GM12878 (cell line): ENCODE results near the gene KCNN1. TPM values are rescaled to one million over a fixed set of nuclear protein-coding genes. Genes with fewer than 3 reads are reported as not detected.
"Not testable (repeated sequence)": the region's sequence is repeated elsewhere in the genome, so short reads cannot be mapped to it uniquely, and the experiment has no call there.

ENCODE experiments used
- ATAC-seq: fragments of 200-7000 bp; cut with Tn5 transposase; 3 replicates; pipeline ENCODE4 v1.9.1; 2020; ENCODE audit warnings: mild to moderate bottlenecking, moderate library complexity
- BruUV-seq: library from RNA; stranded (reverse); fragments of 400-500 nt; replicated peaks from 2 replicates; lab custom pipeline; 2021; lab: Mats Ljungman, UMichigan
- CTCF ChIA-PET: fragments of 300-600 bp; sonication (Branson Sonifier 250); formaldehyde crosslinking; extraction: SDS; loops from one replicate; lab custom pipeline; 2021; ENCODE audit warnings: inconsistent platforms; lab: Yijun Ruan, JAX
- POLR2A ChIA-PET: fragments of 350-600 bp; formaldehyde crosslinking; extraction: SDS; loops from one replicate; lab custom pipeline; 2021; ENCODE audit warnings: inconsistent platforms; lab: Charles Lee
- RAD21 ChIA-PET: fragments of 300-600 bp; sonication (Branson Sonifier 250); formaldehyde crosslinking; loops from one replicate; lab custom pipeline; 2023; ENCODE audit warnings: antibody characterized with exemption; ENCODE audit not compliant: unreplicated experiment; lab: Charles Lee
- SMC1A ChIA-PET: fragments of 300-600 bp; sonication (Branson Sonifier 250); formaldehyde crosslinking; loops from one replicate; lab custom pipeline; 2023; ENCODE audit not compliant: unreplicated experiment, uncharacterized antibody; lab: Charles Lee
- DNase-seq: peaks from one replicate; pipeline ENCODE4 v3.0.0-alpha.2; 2011; ENCODE audit warnings: low read depth, low spot score
- FAIRE-seq: peaks from 3 replicates; lab custom pipeline; 2011; peaks lifted over from hg19 to GRCh38; lab: Jason Lieb, UNC
- H2AFZ ChIP-seq: 2 replicates; pipeline ENCODE4 v1.6.0; 2011; ENCODE audit warnings: low read depth, low read length, control low read depth; ENCODE audit not compliant: control insufficient read depth
- H3K27ac ChIP-seq: 2 replicates; pipeline ENCODE4 v1.5.1; 2011; ENCODE audit warnings: control low read depth; ENCODE audit not compliant: control insufficient read depth, insufficient read depth
- H3K27me3 ChIP-seq, 2 experiments: replicated peaks in 1 of 2; 2 replicates each; pipeline versions ENCODE4 v1.6.0 to v1.6.1; 2011; ENCODE audit warnings: low read length in 1 of 2; ENCODE audit not compliant: control insufficient read depth in 2 of 2, insufficient read depth in 2 of 2
- H3K36me3 ChIP-seq, 2 experiments: 2 replicates each; pipeline ENCODE4 v1.5.1; 2011; ENCODE audit warnings: low read length in 1 of 2; ENCODE audit not compliant: control insufficient read depth in 2 of 2, insufficient read depth in 2 of 2
- H3K4me1 ChIP-seq: 2 replicates; pipeline ENCODE4 v1.6.1; 2011; ENCODE audit warnings: mild to moderate bottlenecking, low read length, moderate library complexity, mixed read lengths; ENCODE audit not compliant: control insufficient read depth, insufficient read depth
- H3K4me2 ChIP-seq: 2 replicates; pipeline ENCODE4 v1.6.0; 2011; ENCODE audit warnings: control low read depth; ENCODE audit not compliant: control insufficient read depth, insufficient read depth
- H3K4me3 ChIP-seq: fragments of 200-600 bp; sonication (generic); 2 replicates; pipeline ENCODE4 v1.5.1; 2016
- H3K79me2 ChIP-seq: 2 replicates; pipeline ENCODE4 v1.6.0; 2011; ENCODE audit warnings: low read length; ENCODE audit not compliant: control insufficient read depth, insufficient read depth
- H3K9ac ChIP-seq: 2 replicates; pipeline ENCODE4 v1.8.0; 2011; ENCODE audit warnings: low read length, control low read depth, mixed read lengths; ENCODE audit not compliant: control insufficient read depth, insufficient read depth
- H3K9me3 ChIP-seq: replicated peaks from 3 replicates; pipeline ENCODE4 v1.5.1; 2011; ENCODE audit warnings: mild to moderate bottlenecking, low read length; ENCODE audit not compliant: control insufficient read depth, insufficient read depth
- H4K20me1 ChIP-seq: 2 replicates; pipeline ENCODE4 v1.6.0; 2011; ENCODE audit not compliant: control insufficient read depth, insufficient read depth
- BCL11A ChIP-seq: IDR thresholded peaks from 2 replicates; pipeline ENCODE4 v1.6.1; 2011; ENCODE audit warnings: low read depth, low read length
- CBFB ChIP-seq: IDR thresholded peaks from 2 replicates; pipeline ENCODE4 v1.6.1; 2016; ENCODE audit warnings: antibody characterized with exemption, low read depth
- EZH2 ChIP-seq: IDR thresholded peaks from 2 replicates; pipeline ENCODE4 v1.6.1; 2012; ENCODE audit warnings: low read depth, mild to moderate bottlenecking, control low read depth, inconsistent platforms, low read length, borderline replicate concordance; ENCODE audit not compliant: control insufficient read depth
- GATAD2B ChIP-seq: fragments of 450-650 bp; conservative IDR thresholded peaks from 2 replicates; pipeline ENCODE4 v1.6.1; 2017; ENCODE audit warnings: low read depth, mild to moderate bottlenecking, moderate library complexity
- NFYA ChIP-seq: IDR thresholded peaks from 2 replicates; pipeline ENCODE4 v1.6.1; 2011; ENCODE audit warnings: low read depth, mild to moderate bottlenecking, low read length, improper control_type of control experiment, borderline replicate concordance
- SPI1 ChIP-seq: IDR thresholded peaks from 2 replicates; pipeline ENCODE4 v1.6.1; 2011; ENCODE audit warnings: low read depth, mild to moderate bottlenecking, low read length, moderate library complexity, borderline replicate concordance; ENCODE audit not compliant: insufficient read depth
- ZNF622 ChIP-seq: fragments of 450-650 bp; IDR thresholded peaks from 2 replicates; pipeline ENCODE4 v1.6.1; 2017; ENCODE audit warnings: mild to moderate bottlenecking, inconsistent platforms
- WGBS: methylation state at CpG from one replicate; pipeline ENCODE4 v1.1.6; 2016; ENCODE audit warnings: low lambda C conversion rate; ENCODE audit not compliant: insufficient replicate concordance, insufficient coverage; ENCODE audit errors: missing lambda C conversion rate; 5-methylcytosine and 5-hydroxymethylcytosine counted together
- in situ Hi-C: fragments of 300-500 bp; cut with MboI; formaldehyde crosslinking; loops from 9 replicates; pipeline ENCODE4 v1.14.3; 2018; ENCODE audit warnings: mixed read lengths
- intact Hi-C: fragments of 100-400 bp; cut with micrococcal nuclease; formaldehyde crosslinking; loops from one replicate; pipeline ENCODE4 v1.14.2; 2022; ENCODE audit not compliant: unreplicated experiment
- polyA plus RNA-seq, 11 experiments: library from polyadenylated mRNA; depleted of rRNA in 4 of 11; unstranded in 6 of 11; stranded (reverse) in 5 of 11; fragments of >200 nt; fragmentation: Nextera tagmentation in 4 of 11; fragmentation: Illumina TruSeq in 1 of 11; extraction: Ambion mirVana in 4 of 11; extraction: Trizol in 1 of 11; gene quantifications; 1 replicate in 1 of 11; 2 replicates in 10 of 11; pipeline versions ENCODE4 v1.2.1 to v1.2.3, GENCODE V29; 2011 to 2016; ENCODE audit warnings: inconsistent platforms in 2 of 11, missing spikeins in 2 of 11, low read depth in 1 of 11
- total RNA-seq, 4 experiments: library from RNA; depleted of rRNA in 3 of 4; stranded (reverse); fragments of >200 nt in 3 of 4; fragmentation: Illumina TruSeq in 1 of 4; extraction: Trizol in 1 of 4; gene quantifications; 2 replicates each; pipeline versions ENCODE4 v1.2.1 to v1.2.3, GENCODE V29; 2013 to 2021
- TF ChIP-seq, protein P1 (sequence below): IDR thresholded peaks from 2 replicates; pipeline ENCODE4 v1.6.1; 2011; ENCODE audit warnings: low read depth, low read length, improper control_type of control experiment, borderline replicate concordance

The KCNN1 gene
- total and polyA plus RNA-seq, 10 of the 15 experiments (the other 5 are each of a cell fraction or from before 2014, with no cell fraction given) = 0.02 to 0.95 (median 0.16) TPM; not detected in 1

DNA sequence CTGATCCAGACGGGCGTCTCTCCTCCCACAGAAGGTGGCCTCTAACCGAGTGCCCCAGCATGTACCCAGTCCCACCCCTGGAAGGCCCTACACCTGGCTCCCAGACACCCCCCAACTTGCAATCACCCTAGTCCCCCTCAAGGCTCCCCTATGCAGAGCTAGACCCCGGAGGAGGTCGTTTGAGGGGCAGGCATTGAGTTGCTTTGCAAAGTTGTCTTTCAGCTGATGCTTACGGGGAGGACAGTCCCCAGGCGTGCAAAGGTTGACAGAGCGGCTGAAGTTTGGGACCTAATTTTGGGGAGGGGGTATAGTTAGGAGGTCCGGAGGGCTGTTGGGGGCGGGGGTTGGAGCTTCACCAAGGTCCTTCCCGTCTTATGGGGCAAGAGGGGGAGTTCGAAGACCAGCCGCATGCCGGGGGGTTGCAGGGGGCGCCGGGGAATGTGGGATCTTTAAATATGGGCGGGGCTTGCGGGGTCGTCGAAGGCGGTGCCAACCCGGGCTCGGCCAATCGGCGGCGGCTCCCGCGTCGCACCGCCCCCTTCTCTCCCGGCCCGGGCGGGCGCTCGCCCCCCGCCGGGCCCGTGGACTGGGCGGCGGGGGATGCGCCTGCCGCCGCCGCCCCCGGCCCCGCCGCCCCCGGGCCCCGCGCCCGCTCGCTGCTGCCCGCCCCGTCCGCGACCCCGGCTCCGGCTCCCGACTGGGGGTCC, at the start of gene KCNN1 (continued):
- TF ChIP-seq, protein P1, sequence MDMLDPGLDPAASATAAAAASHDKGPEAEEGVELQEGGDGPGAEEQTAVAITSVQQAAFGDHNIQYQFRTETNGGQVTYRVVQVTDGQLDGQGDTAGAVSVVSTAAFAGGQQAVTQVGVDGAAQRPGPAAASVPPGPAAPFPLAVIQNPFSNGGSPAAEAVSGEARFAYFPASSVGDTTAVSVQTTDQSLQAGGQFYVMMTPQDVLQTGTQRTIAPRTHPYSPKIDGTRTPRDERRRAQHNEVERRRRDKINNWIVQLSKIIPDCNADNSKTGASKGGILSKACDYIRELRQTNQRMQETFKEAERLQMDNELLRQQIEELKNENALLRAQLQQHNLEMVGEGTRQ = no peak
- TF ChIP-seq GATAD2B (no peak), SPI1 (no peak), CBFB (no peak), EZH2 (no peak), BCL11A (no peak), NFYA (no peak), ZNF622 (no peak)

DNA sequence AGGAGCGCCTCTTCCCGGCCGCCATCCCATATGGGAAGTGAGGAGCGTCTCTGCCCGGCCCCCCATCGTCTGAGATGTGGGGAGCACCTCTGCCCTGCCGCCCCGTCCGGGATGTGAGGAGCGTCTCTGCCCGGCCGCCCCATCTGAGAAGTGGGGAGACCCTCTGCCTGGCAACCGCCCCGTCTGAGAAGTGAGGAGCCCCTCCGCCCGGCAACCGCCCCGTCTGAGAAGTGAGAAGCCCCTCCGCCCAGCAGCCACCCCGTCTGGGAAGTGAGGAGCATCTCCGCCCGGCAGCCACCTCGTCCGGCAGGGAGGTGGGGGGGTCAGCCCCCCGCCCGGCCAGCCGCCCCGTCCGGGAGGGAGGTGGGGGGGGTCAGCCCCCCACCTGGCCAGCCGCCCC, 48.8 kb upstream of the KCNN1 start:
- H3K36me3 ChIP-seq, RAD21 ChIA-PET, H3K4me2 ChIP-seq, H3K9ac ChIP-seq, CTCF ChIA-PET, H3K79me2 ChIP-seq, H2AFZ ChIP-seq, H3K9me3 ChIP-seq, DNase-seq, H3K27ac ChIP-seq, POLR2A ChIA-PET, FAIRE-seq, H3K4me3 ChIP-seq, SMC1A ChIA-PET, H3K27me3 ChIP-seq, ATAC-seq, BruUV-seq, H3K4me1 ChIP-seq, intact Hi-C loops, H4K20me1 ChIP-seq, in situ Hi-C loops: not testable (repeated sequence)
- WGBS = 86% methylated on average over 7 of the region's 30 CpGs

DNA sequence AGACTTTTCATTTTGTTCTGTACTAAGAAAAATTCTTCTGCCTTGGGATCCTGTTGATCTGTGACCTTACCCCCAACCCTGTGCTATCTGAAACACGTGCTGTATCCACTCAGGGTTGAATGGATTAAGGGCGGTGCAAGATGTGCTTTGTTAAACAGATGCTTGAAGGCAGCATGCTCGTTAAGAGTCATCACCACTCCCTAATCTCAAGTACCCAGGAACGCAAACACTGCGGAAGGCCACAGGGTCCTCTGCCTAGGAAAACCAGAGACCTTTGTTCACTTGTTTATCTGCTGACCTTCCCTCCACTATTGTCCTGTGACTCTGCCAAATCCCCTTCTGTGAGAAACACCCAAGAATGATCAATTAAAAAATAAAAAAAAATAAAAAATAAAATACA, 47.8 kb upstream of the KCNN1 start:
- intact Hi-C loops, ATAC-seq, H3K27me3 ChIP-seq, H3K27ac ChIP-seq, SMC1A ChIA-PET, H3K4me2 ChIP-seq, H2AFZ ChIP-seq, H3K79me2 ChIP-seq, H3K4me1 ChIP-seq, RAD21 ChIA-PET, in situ Hi-C loops, H3K9ac ChIP-seq, FAIRE-seq, H3K4me3 ChIP-seq, H3K9me3 ChIP-seq, BruUV-seq, DNase-seq, H3K36me3 ChIP-seq, H4K20me1 ChIP-seq: not testable (repeated sequence)
- WGBS = 53% methylated on average over 5 of the region's 5 CpGs
- ChIA-PET POLR2A (interaction anchor here (0.6 to 1.0 kb wide), 2 partner anchors 13 to 81 kb away, joined by 3 to 7 read pairs; partner anchors contain the start of gene CCDC124), CTCF (interaction anchor here (0.7 to 1.8 kb wide), 2 partner anchors 13 to 60 kb away, joined by 5 to 6 read pairs; partner anchors contain the start of genes CCDC124 and RPL18A)
